Psoas muscle (tissue), 8 donors: ENCODE data around the gene TECTA. TPM values are rescaled to one million over a fixed set of nuclear protein-coding genes. Genes with fewer than 3 reads are reported as not detected.
"Not testable (repeated sequence)": the region's sequence is repeated elsewhere in the genome, so short reads cannot be mapped to it uniquely, and the experiment has no call there.

Experiments used
- ATAC-seq, 4 donors: fragments of 200-7000 bp; cut with Tn5 transposase; one replicate each; pipeline ENCODE4 v1.9.1; 2020; ENCODE audit warnings: moderate library complexity in 3 of 4, mild to moderate bottlenecking in 2 of 4
- DNase-seq, 2 donors: peaks; one replicate each; pipeline ENCODE4 v3.0.0-alpha.2; 2020
- H3K27ac ChIP-seq: fragments of 200-600 bp; one replicate; pipeline ENCODE4 v1.8.0; 2022
- H3K27me3 ChIP-seq, 3 donors: fragments of 200-600 bp in 1 of 3; one replicate each; pipeline versions ENCODE4 v1.6.1 to v1.8.0; 2013 to 2022; ENCODE audit warnings: low read length in 2 of 3, mild to moderate bottlenecking in 2 of 3, moderate library complexity in 1 of 3; ENCODE audit not compliant: insufficient read depth in 3 of 3
- H3K36me3 ChIP-seq, 2 donors: fragments of 200-600 bp in 1 of 2; one replicate each; pipeline versions ENCODE4 v1.6.1 to v1.8.0; 2013 to 2022; ENCODE audit warnings: low read depth in 1 of 2, mild to moderate bottlenecking in 1 of 2, moderate library complexity in 1 of 2; ENCODE audit not compliant: insufficient read depth in 1 of 2
- H3K4me1 ChIP-seq: fragments of 200-600 bp; one replicate; pipeline ENCODE4 v1.8.0; 2022
- H3K4me3 ChIP-seq: fragments of 200-600 bp; one replicate; pipeline ENCODE4 v1.8.0; 2022; ENCODE audit warnings: mild to moderate bottlenecking
- H3K9me3 ChIP-seq: fragments of 200-600 bp; one replicate; pipeline ENCODE4 v1.8.0; 2022
- CTCF ChIP-seq: fragments of 200-600 bp; IDR thresholded peaks from one replicate; pipeline ENCODE4 v1.8.0; 2022; ENCODE audit warnings: antibody characterized with exemption
- WGBS, 3 donors: extraction: QIAGEN DNeasy Blood & Tissue Kit; methylation state at CpG; one replicate each; pipeline versions ENCODE4 v1.1.6 to v1.1.7; 2013; 5-methylcytosine and 5-hydroxymethylcytosine counted together
- intact Hi-C, 2 donors: fragments of 100-400 bp; cut with DNase I; formaldehyde crosslinking; loops; one replicate each; pipeline versions ENCODE4 v1.11.0 to v1.14.2; 2022
- polyA plus RNA-seq, 3 donors: library from polyadenylated mRNA; stranded (reverse); fragments of 200-250 nt; gene quantifications; one replicate each; pipeline ENCODE4 v1.2.3, GENCODE V29; 2013
- total RNA-seq, 4 donors: library from RNA; stranded (reverse); fragmentation: NEBNext Ultra II Directional in 2 of 4; extraction: Animal tissue kit (Norgen Biotek cat#: 25700) in 2 of 4; gene quantifications; one replicate each; pipeline versions ENCODE4 v1.2.1 to v1.2.4, GENCODE V29; 2021 to 2023
- donor health status: healthy with polysubstance abuse.
- donor health status: DM: no; HTN: no; CAD: no; lungs with moderate emphysema.
- donor health status: Bipolar disorder and iron deficiency.
- donor health status: healthy.
- donor health status: DM: yes; HTN: yes; CAD: no.
- donor health status: DM: no; HTN: no; CAD: no.
- donor health status: DM: no; HTN: no; CAD: no.
- donor health status: DM: yes; HTN: yes; CAD: no.

The TECTA gene
- total and polyA plus RNA-seq, 7 donors = 0.10 to 2.6 (median 0.30) TPM

DNA sequence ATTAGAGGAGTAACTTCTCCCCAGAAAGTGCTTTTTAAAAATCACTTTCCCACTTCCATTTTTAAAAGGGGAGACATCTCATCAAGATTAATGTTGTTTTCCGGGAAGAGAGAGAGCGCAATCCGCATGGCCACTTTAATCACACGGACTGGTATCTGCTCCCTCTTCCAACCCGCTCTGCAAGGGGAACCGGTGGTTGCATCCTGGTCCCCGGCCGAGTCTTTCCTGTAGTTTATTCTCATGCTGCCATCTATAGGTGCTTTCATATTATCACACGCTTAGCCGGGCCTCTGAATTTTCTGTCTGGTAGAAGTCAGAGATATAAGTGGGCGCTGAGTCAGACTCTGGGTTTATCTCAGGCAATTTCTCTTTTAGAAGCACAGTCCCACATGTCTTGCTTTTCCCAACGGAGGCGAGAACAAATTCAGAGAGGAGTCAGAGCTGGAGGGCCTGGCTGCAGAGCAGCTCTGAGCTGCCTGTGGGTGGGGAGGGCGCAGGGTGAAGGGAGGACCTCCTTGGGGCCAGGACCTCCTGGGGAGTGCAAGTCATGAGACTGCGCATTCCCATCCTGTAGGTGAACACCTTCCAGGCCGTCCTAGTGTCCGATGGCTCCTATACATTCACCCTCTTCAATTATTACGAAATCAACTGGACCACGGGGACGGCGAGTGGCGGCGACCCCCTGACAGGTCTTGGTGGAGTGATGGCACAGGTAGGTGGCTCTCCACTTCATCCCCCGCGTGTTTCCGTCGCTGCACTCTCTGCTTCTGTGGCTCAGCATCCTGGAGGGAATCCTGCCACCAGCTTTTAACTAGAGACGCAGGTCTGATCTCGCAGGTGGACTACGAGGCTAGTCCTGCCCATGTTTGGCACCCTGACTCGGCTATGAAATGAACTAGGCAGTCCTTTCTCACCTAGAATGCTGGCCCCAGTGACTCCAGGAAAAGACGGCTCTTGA is 11.7 kb downstream of the TECTA start:
- H3K4me1 ChIP-seq = no peaks in the 10 kb centered on the region
- TF ChIP-seq CTCF = peak; percentile 49
- no peaks in the 10 kb centered on the region for H3K27me3 ChIP-seq
- DNase-seq = peak; percentile 51 to 65
- WGBS, 3 donors = 54 to 60% (median 55%) methylated on average over 32 of the region's 32 CpGs
- intact Hi-C loops = loop anchor here (2.0 to 5.0 kb wide), 3 partner anchors 175 to 602 kb away; partner anchors contain the start of gene GRIK4 (in 2 of the 2)
- no peak overlapping the region for H3K27ac ChIP-seq
- ATAC-seq = peak; percentile 83 to 95 (median 91)
- no peaks in the 10 kb centered on the region for H3K9me3 ChIP-seq
- H3K36me3 ChIP-seq = no peaks in the 10 kb centered on the region
- no peak overlapping the region for H3K4me3 ChIP-seq

- Histone ChIP-seq H3K4me1 (no peaks in the 10 kb centered on the region), H3K36me3 (no peaks in the 10 kb centered on the region), H3K27ac (no peak overlapping the region), H3K27me3 (no peaks in the 10 kb centered on the region), H3K9me3 (no peaks in the 10 kb centered on the region), H3K4me3 (no peak overlapping the region)
- TF ChIP-seq CTCF = no peak
- ATAC-seq (no peak), DNase-seq (no peak)
- intact Hi-C loops = loop anchor here (2.0 to 5.0 kb wide), 3 partner anchors 176 to 603 kb away; partner anchors contain the start of gene GRIK4 (in 2 of the 2)
- 71 to 80% (median 79%) methylated on average over 9 of the region's 9 CpGs for WGBS, 3 donors
Measured at GRCh38 chr11:121113611-121114010, 12.6 kb downstream of the TECTA start.

DNA sequence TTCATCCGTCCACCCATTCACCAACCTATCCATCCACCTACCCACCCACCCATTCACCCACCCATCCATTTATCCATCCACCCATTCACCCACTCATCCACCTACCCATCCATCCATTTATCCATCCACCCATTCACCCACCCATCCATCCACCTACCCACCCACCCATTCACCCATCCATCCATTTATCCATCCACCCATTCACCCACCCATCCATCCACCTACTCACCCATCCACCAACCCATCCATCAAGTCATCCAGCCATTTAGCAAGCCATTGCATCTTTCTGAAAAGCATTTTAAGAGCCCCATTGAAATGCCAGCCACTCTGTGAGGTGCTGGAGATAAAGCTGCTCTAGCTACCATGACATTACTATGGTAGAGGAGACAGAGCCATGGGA is 14.0 kb downstream of the TECTA start:
- H3K4me1 ChIP-seq, ATAC-seq, H3K4me3 ChIP-seq, intact Hi-C loops, H3K27ac ChIP-seq, H3K36me3 ChIP-seq, H3K9me3 ChIP-seq, H3K27me3 ChIP-seq, DNase-seq: not testable (repeated sequence)
- WGBS, 3 donors = 83 to 91% (median 90%) methylated on average over 1 of the region's 1 CpG

DNA sequence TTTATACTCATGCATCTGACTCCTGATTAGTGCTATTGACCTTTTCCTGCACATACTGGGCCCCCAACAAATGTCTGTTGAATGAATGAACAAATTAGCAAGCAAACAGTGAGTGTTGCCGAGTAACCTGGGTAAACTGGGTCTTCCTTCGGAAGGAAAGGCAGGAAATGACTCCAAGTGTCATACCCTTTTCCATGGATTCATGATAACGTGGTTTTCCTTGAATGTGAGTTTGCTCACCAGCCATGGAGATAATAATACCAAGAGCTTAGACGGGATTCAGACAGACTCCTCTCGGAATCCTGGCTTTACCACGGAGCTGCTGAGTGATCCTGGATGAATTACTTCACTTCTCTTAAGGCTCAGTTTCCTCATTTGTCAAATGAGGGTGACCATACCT is 16.7 kb downstream of the TECTA start:
- WGBS, 3 donors = 49 to 68% (median 56%) methylated on average over 6 of the region's 6 CpGs
- no peaks in the 10 kb centered on the region for H3K9me3 ChIP-seq
- H3K4me3 ChIP-seq = no peak overlapping the region
- H3K4me1 ChIP-seq = no peaks in the 10 kb centered on the region
- H3K27ac ChIP-seq = no peak overlapping the region
- no peak for DNase-seq
- no peaks in the 10 kb centered on the region for H3K36me3 ChIP-seq
- H3K27me3 ChIP-seq = no peaks in the 10 kb centered on the region
- no peak for TF ChIP-seq CTCF
- ATAC-seq = no peak
- intact Hi-C loops = no loop called here

DNA sequence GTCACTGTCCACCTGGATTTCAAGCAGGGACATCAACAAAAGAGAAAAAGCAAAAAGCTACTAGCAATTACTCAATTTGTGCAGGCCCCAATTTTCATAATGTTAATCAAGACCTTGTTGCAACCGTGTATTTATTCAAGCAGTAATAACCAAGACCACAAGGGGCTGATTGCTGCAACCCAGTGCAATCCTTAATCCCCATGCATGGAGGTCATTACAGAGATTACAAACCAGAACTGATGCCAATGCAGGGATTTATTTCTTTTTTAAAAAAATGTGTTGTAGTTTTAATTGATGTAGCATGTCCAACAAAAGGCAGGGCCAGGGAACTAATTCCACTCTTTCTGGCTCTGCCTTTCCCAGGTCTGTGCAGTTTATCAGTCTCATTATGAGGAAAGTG is 18.4 kb downstream of the TECTA start:
- no peak for TF ChIP-seq CTCF
- no peaks in the 10 kb centered on the region for H3K27me3 ChIP-seq
- no peaks in the 10 kb centered on the region for H3K36me3 ChIP-seq
- ATAC-seq = no peak
- intact Hi-C loops = no loop called here
- H3K4me1 ChIP-seq = no peaks in the 10 kb centered on the region
- 49 to 68% (median 57%) methylated on average over 1 of the region's 1 CpG for WGBS, 3 donors
- no peak overlapping the region for H3K27ac ChIP-seq
- no peak overlapping the region for H3K4me3 ChIP-seq
- H3K9me3 ChIP-seq = no peaks in the 10 kb centered on the region
- no peak for DNase-seq
